MM.1S (cell line): ENCODE measurements around the gene PCCA.

Source experiments
- EZH2 ChIP-seq: fragments of 300-600 bp; sonication (generic); optimal IDR thresholded peaks from 2 replicates; pipeline ENCODE3; 2017; ENCODE audit warnings: low read depth, mild to moderate bottlenecking, antibody characterized with exemption, low read length, mixed read lengths
- EZH2phosphoT487 ChIP-seq: fragments of 300-600 bp; sonication (generic); IDR thresholded peaks from 2 replicates; pipeline ENCODE4 v1.6.1; 2018; ENCODE audit warnings: antibody characterized with exemption, low read length
- TF ChIP-seq, protein P1 (sequence below): fragments of 300-600 bp; sonication (generic); IDR thresholded peaks from 2 replicates; pipeline ENCODE4 v1.5.1; 2016; ENCODE audit warnings: antibody characterized with exemption, low read length, mixed read lengths

- no peak for TF ChIP-seq EZH2phosphoT487
- TF ChIP-seq, protein P1, sequence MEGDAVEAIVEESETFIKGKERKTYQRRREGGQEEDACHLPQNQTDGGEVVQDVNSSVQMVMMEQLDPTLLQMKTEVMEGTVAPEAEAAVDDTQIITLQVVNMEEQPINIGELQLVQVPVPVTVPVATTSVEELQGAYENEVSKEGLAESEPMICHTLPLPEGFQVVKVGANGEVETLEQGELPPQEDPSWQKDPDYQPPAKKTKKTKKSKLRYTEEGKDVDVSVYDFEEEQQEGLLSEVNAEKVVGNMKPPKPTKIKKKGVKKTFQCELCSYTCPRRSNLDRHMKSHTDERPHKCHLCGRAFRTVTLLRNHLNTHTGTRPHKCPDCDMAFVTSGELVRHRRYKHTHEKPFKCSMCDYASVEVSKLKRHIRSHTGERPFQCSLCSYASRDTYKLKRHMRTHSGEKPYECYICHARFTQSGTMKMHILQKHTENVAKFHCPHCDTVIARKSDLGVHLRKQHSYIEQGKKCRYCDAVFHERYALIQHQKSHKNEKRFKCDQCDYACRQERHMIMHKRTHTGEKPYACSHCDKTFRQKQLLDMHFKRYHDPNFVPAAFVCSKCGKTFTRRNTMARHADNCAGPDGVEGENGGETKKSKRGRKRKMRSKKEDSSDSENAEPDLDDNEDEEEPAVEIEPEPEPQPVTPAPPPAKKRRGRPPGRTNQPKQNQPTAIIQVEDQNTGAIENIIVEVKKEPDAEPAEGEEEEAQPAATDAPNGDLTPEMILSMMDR = no peak
- no peak for TF ChIP-seq EZH2
Measured at GRCh38 chr13:100361504-100361903, 272.6 kb downstream of the PCCA start.
